ENCODE results near the gene CFAP77. TPM values are rescaled to one million over a fixed set of nuclear protein-coding genes. Genes with fewer than 3 reads are reported as not detected.

CFAP77 gene
- total RNA-seq, 4 donors from 2014 or later, result not detected

- H3K4me3 ChIP-seq (ENCODE audit: low read depth, poor library complexity, severe bottlenecking), result no peak overlapping the region
- WGBS, 2 donors, result 42 to 48% methylated on average over 11 to 15 of the region's 20 CpGs
- no peak for DNase-seq (ENCODE audit: low spot score in 2 of 2)
- TF ChIP-seq CTCF (IDR thresholded peaks at IDR 0.05), result no peak
- TF ChIP-seq POLR2A (IDR thresholded peaks at IDR 0.05), result no peak
- intact Hi-C loops (cut with DNase I; ENCODE audit: low total_unique reads), result no loop called here
These were observed 88.7 kb downstream of the CFAP77 start for GRCh38 chr9:132498531-132499210.

- DNase-seq (ENCODE audit: low spot score in 2 of 2), result no peak
- intact Hi-C loops (cut with DNase I; ENCODE audit: low total_unique reads), result no loop called here
- TF ChIP-seq CTCF (IDR thresholded peaks at IDR 0.05) (no peak), POLR2A (IDR thresholded peaks at IDR 0.05) (no peak)
- no peak overlapping the region for H3K4me3 ChIP-seq (ENCODE audit: low read depth, poor library complexity, severe bottlenecking)
- 73 to 83% methylated on average over 16 to 23 of the region's 23 CpGs for WGBS, 2 donors
These were observed 89.2 kb downstream of the CFAP77 start for GRCh38 chr9:132499251-132499650.

GRCh38 chr9:132500193-132500592 is 90.2 kb downstream of the CFAP77 start:
- no peak overlapping the region for H3K4me3 ChIP-seq (ENCODE audit: low read depth, poor library complexity, severe bottlenecking)
- 82 to 85% methylated on average over 7 of the region's 7 CpGs for WGBS, 2 donors
- TF ChIP-seq POLR2A (IDR thresholded peaks at IDR 0.05) (no peak), CTCF (IDR thresholded peaks at IDR 0.05) (no peak)
- no peak for DNase-seq (ENCODE audit: low spot score in 2 of 2)
- intact Hi-C loops (cut with DNase I; ENCODE audit: low total_unique reads), result no loop called here

GRCh38 chr9:132502480-132502879 is 92.5 kb downstream of the CFAP77 start:
- H3K4me3 ChIP-seq (ENCODE audit: low read depth, poor library complexity, severe bottlenecking), result no peak overlapping the region
- no peak for DNase-seq (ENCODE audit: low spot score in 2 of 2)
- intact Hi-C loops (cut with DNase I; ENCODE audit: low total_unique reads), result no loop called here
- TF ChIP-seq CTCF (IDR thresholded peaks at IDR 0.05) (no peak), POLR2A (IDR thresholded peaks at IDR 0.05) (no peak)
- WGBS, 2 donors, result 87 to 88% methylated on average over 12 of the region's 12 CpGs

- 67 to 69% methylated on average over 6 of the region's 6 CpGs for WGBS, 2 donors
- intact Hi-C loops (cut with DNase I; ENCODE audit: low total_unique reads), result no loop called here
- TF ChIP-seq POLR2A (IDR thresholded peaks at IDR 0.05) (no peak), CTCF (IDR thresholded peaks at IDR 0.05) (no peak)
- no peak overlapping the region for H3K4me3 ChIP-seq (ENCODE audit: low read depth, poor library complexity, severe bottlenecking)
- no peak for DNase-seq (ENCODE audit: low spot score in 2 of 2)
These were observed 93.1 kb downstream of the CFAP77 start for GRCh38 chr9:132503116-132503515.

GRCh38 chr9:132504488-132504887 is 94.5 kb downstream of the CFAP77 start:
- TF ChIP-seq CTCF (IDR thresholded peaks at IDR 0.05) (no peak), POLR2A (IDR thresholded peaks at IDR 0.05) (no peak)
- H3K4me3 ChIP-seq (ENCODE audit: low read depth, poor library complexity, severe bottlenecking), result no peak overlapping the region
- DNase-seq (ENCODE audit: low spot score in 2 of 2), result no peak
- intact Hi-C loops (cut with DNase I; ENCODE audit: low total_unique reads), result no loop called here
- WGBS, 2 donors, result 61 to 65% methylated on average over 9 of the region's 9 CpGs
